ENCODE results near the gene TSPYL6. TPM values are rescaled to one million over a fixed set of nuclear protein-coding genes. Genes with fewer than 3 reads are reported as not detected.

TSPYL6 gene
- total and polyA plus RNA-seq, 12 donors, result 0.11 TPM; not detected in 11

- H3K27me3 ChIP-seq, result no peaks in the 10 kb centered on the region
- no peak for TF ChIP-seq CTCF (IDR thresholded peaks at IDR 0.05)
- TF ChIP-seq POLR2A (IDR thresholded peaks at IDR 0.05), result no peak
- intact Hi-C loops (cut with DNase I), result no loop called here
- WGBS, 4 donors, result 52 to 71% (median 56%) methylated on average over 1 of the region's 1 CpG
- H3K27ac ChIP-seq, result peak overlapping the region; percentile 1 to 78 (median 60)
- H3K4me3 ChIP-seq, result no peak overlapping the region
- no peaks in the 10 kb centered on the region for H3K9me3 ChIP-seq (replicated peaks in 1 of 3)
- DNase-seq, result peak in 1 of 7 donors; percentile 17
- peaks cover 35 to 41% of the 10 kb centered on the region in 2 donors for H3K4me1 ChIP-seq (replicated peaks in 1 of 2)
- H3K36me3 ChIP-seq (replicated peaks in 1 of 2), result no peaks in the 10 kb centered on the region
Observed at GRCh38 chr2:54208364-54209240, 47.4 kb downstream of the TSPYL6 start.

GRCh38 chr2:54207666-54208195 lies 48.3 kb downstream of the TSPYL6 start:
- TF ChIP-seq POLR2A (IDR thresholded peaks at IDR 0.05) (no peak), CTCF (IDR thresholded peaks at IDR 0.05) (no peak)
- Histone ChIP-seq H3K27ac (peak overlapping the region in 4 of 5 donors; percentile 44 to 78 (median 64)), H3K4me1 (replicated peaks in 1 of 2) (peaks cover 35 to 40% of the 10 kb centered on the region in 2 donors), H3K4me3 (no peak overlapping the region), H3K9me3 (replicated peaks in 1 of 3) (no peaks in the 10 kb centered on the region), H3K27me3 (no peaks in the 10 kb centered on the region), H3K36me3 (replicated peaks in 1 of 2) (no peaks in the 10 kb centered on the region)
- peak in 1 of 7 donors; percentile 14 for DNase-seq
- intact Hi-C loops (cut with DNase I), result no loop called here
- WGBS, 4 donors, result 15 to 25% (median 21%) methylated on average over 3 of the region's 3 CpGs

GRCh38 chr2:54206596-54206995 lies 49.4 kb downstream of the TSPYL6 start:
- intact Hi-C loops (cut with DNase I), result no loop called here
- Histone ChIP-seq H3K4me3 (no peak overlapping the region), H3K36me3 (replicated peaks in 1 of 2) (no peaks in the 10 kb centered on the region), H3K4me1 (replicated peaks in 1 of 2) (peaks cover 27 to 29% of the 10 kb centered on the region in 2 donors), H3K9me3 (replicated peaks in 1 of 3) (no peaks in the 10 kb centered on the region), H3K27me3 (no peaks in the 10 kb centered on the region), H3K27ac (peak overlapping the region in 1 of 5 donors; percentile 78)
- DNase-seq, result no peak
- 17 to 23% (median 22%) methylated on average over 2 of the region's 2 CpGs for WGBS, 4 donors
- TF ChIP-seq CTCF (IDR thresholded peaks at IDR 0.05) (peak; percentile 34 to 75 (median 58)), POLR2A (IDR thresholded peaks at IDR 0.05) (no peak)

- peaks cover 27 to 29% of the 10 kb centered on the region in 2 donors for H3K4me1 ChIP-seq (replicated peaks in 1 of 2)
- intact Hi-C loops (cut with DNase I), result no loop called here
- DNase-seq, result no peak
- no peaks in the 10 kb centered on the region for H3K27me3 ChIP-seq
- 68 to 83% (median 78%) methylated on average over 2 of the region's 2 CpGs for WGBS, 4 donors
- no peaks in the 10 kb centered on the region for H3K9me3 ChIP-seq (replicated peaks in 1 of 3)
- TF ChIP-seq POLR2A (IDR thresholded peaks at IDR 0.05) (no peak), CTCF (IDR thresholded peaks at IDR 0.05) (no peak)
- no peak overlapping the region for H3K27ac ChIP-seq
- H3K4me3 ChIP-seq, result no peak overlapping the region
- H3K36me3 ChIP-seq (replicated peaks in 1 of 2), result no peaks in the 10 kb centered on the region
Observed at GRCh38 chr2:54204476-54204875, 51.6 kb downstream of the TSPYL6 start.

Other genes starting within 250 kb of the TSPYL6 start
- gene ACYP2, start 140.6 kb downstream of the TSPYL6 start, total RNA-seq, result 100 to 1,000 TPM in 1 of 9 donors, 10 to 100 TPM in 8; 36.9 to 101 (median 46.5) TPM
- 10 to 100 TPM; 49.3 to 72.1 (median 60.2) TPM for gene ACYP2, start 140.6 kb downstream of the TSPYL6 start, polyA plus RNA-seq
- gene SPTBN1, start 200.1 kb upstream of the TSPYL6 start, total RNA-seq, result 100 to 1,000 TPM; 299 to 653 (median 568) TPM
- 100 to 1,000 TPM in 2 of 3 donors, 10 to 100 TPM in 1; 72.9 to 318 (median 134) TPM for gene SPTBN1, start 200.1 kb upstream of the TSPYL6 start, polyA plus RNA-seq